Tibial artery (tissue), 4 donors: ENCODE data around the gene TRABD2B.

Experiments
- DNase-seq, 2 donors: peaks; one replicate each; pipeline ENCODE4 v3.0.0-alpha.2; 2019
- H3K27ac ChIP-seq, 2 donors: fragments of 200-600 bp; sonication (generic) in 1 of 2; 1 replicate in 1 of 2; 2 replicates in 1 of 2; pipeline ENCODE4 v1.5.1; 2018 to 2019; ENCODE audit warnings: mild to moderate bottlenecking in 1 of 2
- H3K27me3 ChIP-seq, 2 donors: fragments of 200-600 bp; sonication (generic) in 1 of 2; one replicate each; pipeline versions ENCODE4 v1.5.1 to v1.6.0; 2016 to 2019
- H3K36me3 ChIP-seq, 3 donors: fragments of 200-600 bp; sonication (generic) in 2 of 3; one replicate each; pipeline ENCODE4 v1.5.1; 2016 to 2019; ENCODE audit warnings: mild to moderate bottlenecking in 2 of 3
- H3K4me1 ChIP-seq, 4 donors: fragments of 200-600 bp; sonication (generic) in 2 of 4; 1 replicate in 3 of 4; 2 replicates in 1 of 4; pipeline ENCODE4 v1.5.1; 2016 to 2019
- H3K4me3 ChIP-seq, 2 donors: fragments of 200-600 bp; sonication (generic) in 1 of 2; 1 replicate in 1 of 2; 2 replicates in 1 of 2; pipeline ENCODE4 v1.5.1; 2018 to 2019; ENCODE audit warnings: mild to moderate bottlenecking in 2 of 2
- H3K9me3 ChIP-seq, 3 donors: fragments of 200-600 bp; sonication (generic) in 1 of 3; one replicate each; pipeline ENCODE4 v1.5.1; 2016 to 2019
- intact Hi-C: fragments of 100-400 bp; cut with DNase I; formaldehyde crosslinking; loops from one replicate; pipeline ENCODE4 v1.15.0; 2023; ENCODE audit warnings: low total_unique reads
- TF ChIP-seq, protein P1 (sequence below), 2 experiments: fragments of 200-600 bp in 1 of 2; fragments of 450-650 bp in 1 of 2; IDR thresholded peaks; one replicate each; pipeline ENCODE4 v1.5.1; 2017 to 2019; ENCODE audit warnings: antibody characterized with exemption in 2 of 2, mild to moderate bottlenecking in 1 of 2, moderate library complexity in 1 of 2

Gene TRABD2B

DNA sequence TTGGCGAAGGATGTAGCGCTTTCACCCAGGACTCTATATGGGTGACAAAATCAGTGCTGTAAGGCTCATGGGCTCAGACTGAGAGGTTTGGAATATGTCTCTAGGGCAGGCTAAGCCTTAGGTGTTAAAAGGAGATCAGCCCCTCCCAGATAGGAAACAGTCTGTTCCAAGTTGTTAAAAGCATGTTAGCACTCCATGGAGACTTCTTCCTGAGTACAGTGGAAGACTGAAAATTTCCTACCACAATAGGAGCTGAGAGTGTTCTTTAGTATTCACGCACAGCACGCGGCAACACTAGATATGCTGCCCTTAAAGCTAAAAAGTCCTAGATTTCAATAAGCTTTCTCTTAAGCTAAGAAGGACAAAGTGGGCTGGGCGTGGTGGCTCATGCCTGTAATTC is 122.1 kb downstream of the TRABD2B start:
- peaks cover 0 to 59% (median 38%) of the 10 kb centered on the region in 4 donors for H3K4me1 ChIP-seq
- TF ChIP-seq, protein P1, sequence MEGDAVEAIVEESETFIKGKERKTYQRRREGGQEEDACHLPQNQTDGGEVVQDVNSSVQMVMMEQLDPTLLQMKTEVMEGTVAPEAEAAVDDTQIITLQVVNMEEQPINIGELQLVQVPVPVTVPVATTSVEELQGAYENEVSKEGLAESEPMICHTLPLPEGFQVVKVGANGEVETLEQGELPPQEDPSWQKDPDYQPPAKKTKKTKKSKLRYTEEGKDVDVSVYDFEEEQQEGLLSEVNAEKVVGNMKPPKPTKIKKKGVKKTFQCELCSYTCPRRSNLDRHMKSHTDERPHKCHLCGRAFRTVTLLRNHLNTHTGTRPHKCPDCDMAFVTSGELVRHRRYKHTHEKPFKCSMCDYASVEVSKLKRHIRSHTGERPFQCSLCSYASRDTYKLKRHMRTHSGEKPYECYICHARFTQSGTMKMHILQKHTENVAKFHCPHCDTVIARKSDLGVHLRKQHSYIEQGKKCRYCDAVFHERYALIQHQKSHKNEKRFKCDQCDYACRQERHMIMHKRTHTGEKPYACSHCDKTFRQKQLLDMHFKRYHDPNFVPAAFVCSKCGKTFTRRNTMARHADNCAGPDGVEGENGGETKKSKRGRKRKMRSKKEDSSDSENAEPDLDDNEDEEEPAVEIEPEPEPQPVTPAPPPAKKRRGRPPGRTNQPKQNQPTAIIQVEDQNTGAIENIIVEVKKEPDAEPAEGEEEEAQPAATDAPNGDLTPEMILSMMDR (IDR thresholded peaks at IDR 0.05): no peak
- no peaks in the 10 kb centered on the region for H3K27me3 ChIP-seq
- no peaks in the 10 kb centered on the region for H3K9me3 ChIP-seq
- H3K4me3 ChIP-seq: no peak overlapping the region
- intact Hi-C loops: no loop called here
- H3K27ac ChIP-seq: peak overlapping the region in 1 of 2 donors; percentile 4
- no peaks in the 10 kb centered on the region for H3K36me3 ChIP-seq
- no peak for DNase-seq

DNA sequence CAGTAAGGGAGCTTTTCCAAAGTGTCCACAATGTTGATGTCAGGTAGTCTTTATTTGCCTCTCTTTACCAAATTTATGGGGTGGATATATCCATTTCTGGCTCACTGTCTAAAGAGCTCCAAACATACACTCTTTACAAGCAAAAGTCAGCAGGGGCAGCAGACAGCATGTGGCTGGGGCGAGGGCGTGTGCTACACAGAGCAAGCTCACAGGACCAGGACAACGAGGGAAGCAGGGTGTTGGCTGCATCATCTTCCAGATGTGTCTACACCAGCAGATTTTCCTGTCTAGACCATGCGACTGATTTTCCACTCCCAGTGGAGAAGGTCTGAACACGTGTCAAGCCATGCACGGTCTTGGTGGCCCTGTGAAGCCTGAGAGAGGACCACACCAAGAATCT is 123.8 kb downstream of the TRABD2B start:
- intact Hi-C loops: no loop called here
- Histone ChIP-seq H3K36me3 (no peaks in the 10 kb centered on the region), H3K27ac (no peak overlapping the region), H3K9me3 (no peaks in the 10 kb centered on the region), H3K4me3 (no peak overlapping the region), H3K4me1 (peaks cover 0 to 60% (median 38%) of the 10 kb centered on the region in 4 donors), H3K27me3 (no peaks in the 10 kb centered on the region)
- DNase-seq: no peak
- TF ChIP-seq, protein P1 (IDR thresholded peaks at IDR 0.05): no peak

DNA sequence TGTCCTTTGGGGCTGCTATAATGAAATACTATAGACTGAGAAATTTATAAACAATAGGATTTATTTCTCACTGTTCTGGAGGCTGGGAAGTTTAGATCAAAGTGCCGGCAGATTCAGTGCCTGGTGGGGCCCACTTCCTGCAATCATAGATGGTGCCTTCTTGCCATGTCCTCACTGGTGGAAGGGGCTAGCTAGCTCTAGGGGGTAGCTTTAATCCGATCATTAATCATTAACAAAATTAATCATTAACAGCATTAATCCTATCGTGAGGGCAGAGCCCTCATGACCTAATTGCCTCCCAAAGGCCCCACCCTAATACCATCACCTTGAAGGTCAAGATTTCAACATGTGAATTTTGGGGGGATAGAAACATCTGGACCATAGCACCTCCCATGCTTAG is 124.3 kb downstream of the TRABD2B start:
- TF ChIP-seq, protein P1 (IDR thresholded peaks at IDR 0.05): no peak
- Histone ChIP-seq H3K4me1 (peaks cover 0 to 65% (median 38%) of the 10 kb centered on the region in 4 donors), H3K27ac (peak overlapping the region in 1 of 2 donors; percentile 17), H3K9me3 (no peaks in the 10 kb centered on the region), H3K36me3 (no peaks in the 10 kb centered on the region), H3K27me3 (no peaks in the 10 kb centered on the region), H3K4me3 (no peak overlapping the region)
- intact Hi-C loops: no loop called here
- peak in 1 of 2 donors; percentile 13 for DNase-seq

DNA sequence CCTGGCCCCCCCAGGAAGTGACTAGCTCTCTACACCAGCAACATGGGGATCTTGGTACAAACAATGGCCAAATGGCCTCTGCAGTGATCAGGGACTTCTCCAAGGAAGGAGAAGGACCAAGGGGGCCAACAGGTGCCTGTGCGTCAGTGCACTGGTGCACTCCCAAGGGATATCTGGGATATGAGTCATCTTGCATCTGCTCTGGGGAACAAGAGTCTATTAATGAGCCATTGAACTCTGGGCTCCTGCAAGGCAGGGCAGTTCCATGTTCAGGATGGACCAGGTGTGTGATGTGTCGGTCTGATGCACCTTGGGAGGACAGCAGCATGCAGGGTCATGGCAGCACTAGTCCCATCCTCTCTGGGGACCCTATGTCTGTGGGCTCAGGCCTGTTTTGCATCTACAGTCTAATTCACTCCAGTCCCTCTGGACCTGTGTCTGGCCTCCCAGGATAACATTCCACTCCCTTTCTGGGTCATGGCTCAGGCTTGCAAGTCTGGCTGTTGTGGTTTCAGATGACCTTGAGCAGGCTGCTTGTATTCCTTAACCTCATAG is 125.3 kb downstream of the TRABD2B start:
- peak overlapping the region; percentile 17 to 29 for H3K27ac ChIP-seq
- DNase-seq: peak in 1 of 2 donors; percentile 57

DNA sequence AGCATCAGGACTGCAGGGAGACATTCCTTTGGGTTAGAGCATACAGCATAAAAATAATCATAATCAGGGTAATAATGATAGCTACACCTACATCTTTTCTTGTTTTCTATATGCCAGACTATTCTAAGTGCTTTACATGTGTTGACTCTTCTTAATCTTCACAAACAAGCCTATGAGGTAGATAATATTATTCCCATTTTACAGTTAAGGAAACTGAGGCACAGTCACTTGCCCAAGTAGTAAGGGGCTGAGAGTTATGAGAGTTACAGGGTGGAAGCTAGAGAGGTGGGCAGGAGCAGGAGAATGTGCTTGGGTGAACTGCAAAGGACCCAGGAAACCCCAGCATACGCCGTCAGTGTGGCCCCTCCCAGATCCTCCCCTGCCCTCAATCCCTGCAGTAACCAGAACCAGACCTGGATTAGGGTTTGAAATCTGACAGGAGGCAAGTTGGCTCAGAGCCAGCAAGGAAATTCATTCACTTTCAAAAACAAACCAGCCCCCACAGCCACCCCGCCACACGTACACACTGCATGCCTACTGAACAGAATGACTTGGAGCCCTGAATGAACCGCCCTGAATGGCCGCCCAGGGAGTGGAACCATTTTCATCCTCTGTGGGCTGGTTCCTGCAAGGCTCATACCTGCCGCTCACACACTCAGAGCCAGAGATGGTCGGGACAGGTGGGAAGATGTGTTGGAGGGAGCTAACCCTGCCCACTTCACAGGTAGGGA is 126.1 kb downstream of the TRABD2B start:
- intact Hi-C loops: no loop called here
- no peaks in the 10 kb centered on the region for H3K27me3 ChIP-seq
- TF ChIP-seq, protein P1 (IDR thresholded peaks at IDR 0.05): no peak
- H3K4me1 ChIP-seq: peaks cover 0 to 69% (median 44%) of the 10 kb centered on the region in 4 donors
- H3K4me3 ChIP-seq: no peak overlapping the region
- no peak for DNase-seq
- no peaks in the 10 kb centered on the region for H3K36me3 ChIP-seq
- no peaks in the 10 kb centered on the region for H3K9me3 ChIP-seq
- peak overlapping the region; percentile 17 to 29 for H3K27ac ChIP-seq

More for the DNA sequence above, 125.3 kb downstream of the TRABD2B start:
- Histone ChIP-seq H3K9me3 (no peaks in the 10 kb centered on the region), H3K4me3 (no peak overlapping the region), H3K36me3 (no peaks in the 10 kb centered on the region), H3K27me3 (no peaks in the 10 kb centered on the region), H3K4me1 (peaks cover 0 to 69% (median 43%) of the 10 kb centered on the region in 4 donors)
- TF ChIP-seq, protein P1 (IDR thresholded peaks at IDR 0.05): no peak
- intact Hi-C loops: no loop called here
